Measurements from ENCODE around the gene DACT1.

DACT1 gene

GRCh38 chr14:58680698-58681097, 42.9 kb downstream of the DACT1 start:
- Histone ChIP-seq H3K36me3 (replicated peaks; ENCODE audit: insufficient read depth, low read length) (no peaks in the 10 kb centered on the region), H3K27ac (ENCODE audit: low read length) (no peak overlapping the region), H3K27me3 (replicated peaks; ENCODE audit: insufficient read depth, low read length) (no peaks in the 10 kb centered on the region), H2AFZ (ENCODE audit: low read length) (no peak overlapping the region), H3K4me1 (ENCODE audit: low read length) (no peaks in the 10 kb centered on the region), H3K79me2 (ENCODE audit: low read length) (no peaks in the 10 kb centered on the region), H3K4me2 (ENCODE audit: low read depth, low read length) (no peak overlapping the region), H4K20me1 (ENCODE audit: insufficient read depth, low read length) (no peaks in the 10 kb centered on the region), H3K9me3 (replicated peaks; ENCODE audit: insufficient read depth, low read length) (no peaks in the 10 kb centered on the region), H3K9me2 (replicated peaks; ENCODE audit: insufficient read depth, low read length) (no peaks in the 10 kb centered on the region), H3K4me3 (ENCODE audit: low read length) (no peak overlapping the region), H3K9ac (ENCODE audit: low read length) (no peak overlapping the region), H3F3A (ENCODE audit: insufficient read depth, low read length) (no peaks in the 10 kb centered on the region)
- TF ChIP-seq EZH2 (optimal IDR thresholded peaks at IDR 0.05; ENCODE audit: low read depth, low read length) (no peak), CTCF (IDR thresholded peaks at IDR 0.05; ENCODE audit: low read length) (no peak), EZH2phosphoT487 (IDR thresholded peaks at IDR 0.05; ENCODE audit: low read length) (no peak)
- DNase-seq, result no peak

GRCh38 chr14:58687232-58687795, 49.6 kb downstream of the DACT1 start:
- no peak overlapping the region for H3K4me3 ChIP-seq (ENCODE audit: low read length)
- no peaks in the 10 kb centered on the region for H3F3A ChIP-seq (ENCODE audit: insufficient read depth, low read length)
- no peak overlapping the region for H2AFZ ChIP-seq (ENCODE audit: low read length)
- H3K4me2 ChIP-seq (ENCODE audit: low read depth, low read length), result no peak overlapping the region
- TF ChIP-seq EZH2phosphoT487 (IDR thresholded peaks at IDR 0.05; ENCODE audit: low read length), result no peak
- TF ChIP-seq EZH2 (optimal IDR thresholded peaks at IDR 0.05; ENCODE audit: low read depth, low read length), result no peak
- no peak for TF ChIP-seq CTCF (IDR thresholded peaks at IDR 0.05; ENCODE audit: low read length)
- no peak overlapping the region for H3K9ac ChIP-seq (ENCODE audit: low read length)
- H3K9me2 ChIP-seq (replicated peaks; ENCODE audit: insufficient read depth, low read length), result no peaks in the 10 kb centered on the region
- no peaks in the 10 kb centered on the region for H3K4me1 ChIP-seq (ENCODE audit: low read length)
- H3K9me3 ChIP-seq (replicated peaks; ENCODE audit: insufficient read depth, low read length), result no peaks in the 10 kb centered on the region
- no peaks in the 10 kb centered on the region for H3K79me2 ChIP-seq (ENCODE audit: low read length)
- H4K20me1 ChIP-seq (ENCODE audit: insufficient read depth, low read length), result no peaks in the 10 kb centered on the region
- H3K27me3 ChIP-seq (replicated peaks; ENCODE audit: insufficient read depth, low read length), result no peaks in the 10 kb centered on the region
- H3K27ac ChIP-seq (ENCODE audit: low read length), result no peak overlapping the region
- DNase-seq, result no peak
- H3K36me3 ChIP-seq (replicated peaks; ENCODE audit: insufficient read depth, low read length), result no peaks in the 10 kb centered on the region

- H3F3A ChIP-seq (ENCODE audit: insufficient read depth, low read length), result no peaks in the 10 kb centered on the region
- TF ChIP-seq EZH2phosphoT487 (IDR thresholded peaks at IDR 0.05; ENCODE audit: low read length), result no peak
- TF ChIP-seq CTCF (IDR thresholded peaks at IDR 0.05; ENCODE audit: low read length), result no peak
- no peak for TF ChIP-seq EZH2 (optimal IDR thresholded peaks at IDR 0.05; ENCODE audit: low read depth, low read length)
- H3K9ac ChIP-seq (ENCODE audit: low read length), result no peak overlapping the region
- H3K4me3 ChIP-seq (ENCODE audit: low read length), result no peak overlapping the region
- H2AFZ ChIP-seq (ENCODE audit: low read length), result no peak overlapping the region
- no peaks in the 10 kb centered on the region for H3K9me2 ChIP-seq (replicated peaks; ENCODE audit: insufficient read depth, low read length)
- H3K27ac ChIP-seq (ENCODE audit: low read length), result no peak overlapping the region
- DNase-seq, result no peak
- no peaks in the 10 kb centered on the region for H3K27me3 ChIP-seq (replicated peaks; ENCODE audit: insufficient read depth, low read length)
- no peaks in the 10 kb centered on the region for H3K36me3 ChIP-seq (replicated peaks; ENCODE audit: insufficient read depth, low read length)
- H3K4me1 ChIP-seq (ENCODE audit: low read length), result no peaks in the 10 kb centered on the region
- no peak overlapping the region for H3K4me2 ChIP-seq (ENCODE audit: low read depth, low read length)
- H3K9me3 ChIP-seq (replicated peaks; ENCODE audit: insufficient read depth, low read length), result no peaks in the 10 kb centered on the region
- no peaks in the 10 kb centered on the region for H3K79me2 ChIP-seq (ENCODE audit: low read length)
- H4K20me1 ChIP-seq (ENCODE audit: insufficient read depth, low read length), result no peaks in the 10 kb centered on the region
These were observed 53.2 kb downstream of the DACT1 start for GRCh38 chr14:58690801-58691516.
